Measurements from ENCODE around the gene STK32B. TPM values are rescaled to one million over a fixed set of nuclear protein-coding genes. Genes with fewer than 3 reads are reported as not detected.

Gene STK32B
- total and polyA plus RNA-seq, 11 donors: 0.08 to 2.0 (median 0.25) TPM

DNA sequence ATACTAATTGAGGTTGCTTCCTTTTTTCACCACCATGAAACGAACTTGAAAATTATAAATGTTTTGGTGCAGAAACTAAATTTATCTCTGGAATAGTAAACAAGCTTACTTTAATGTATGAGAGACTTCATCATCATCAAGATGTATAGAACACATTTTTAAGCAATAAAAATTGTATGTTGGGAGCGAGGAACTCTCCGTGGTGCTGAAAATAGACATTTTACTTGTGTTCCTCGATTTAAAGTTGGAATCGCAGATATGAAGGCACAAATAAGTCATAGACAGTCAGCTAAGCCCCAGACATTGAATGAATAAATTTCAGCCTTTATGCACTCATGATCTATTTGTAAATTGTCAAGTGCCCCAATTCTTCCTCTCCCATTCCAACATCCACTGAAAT is 310.7 kb downstream of the STK32B start:
- peaks cover 0 to 5% (median 0%) of the 10 kb centered on the region in 9 donors for H3K27me3 ChIP-seq
- no peaks in the 10 kb centered on the region for H3K9me3 ChIP-seq
- no peaks in the 10 kb centered on the region for H3K36me3 ChIP-seq
- H3K4me3 ChIP-seq: no peak overlapping the region
- no peaks in the 10 kb centered on the region for H3K4me1 ChIP-seq
- no peak overlapping the region for H3K27ac ChIP-seq
- WGBS, 4 donors: 66 to 79% (median 69%) methylated on average over 5 of the region's 5 CpGs
- no peak for DNase-seq
- no peak for ATAC-seq
- TF ChIP-seq, protein P1, sequence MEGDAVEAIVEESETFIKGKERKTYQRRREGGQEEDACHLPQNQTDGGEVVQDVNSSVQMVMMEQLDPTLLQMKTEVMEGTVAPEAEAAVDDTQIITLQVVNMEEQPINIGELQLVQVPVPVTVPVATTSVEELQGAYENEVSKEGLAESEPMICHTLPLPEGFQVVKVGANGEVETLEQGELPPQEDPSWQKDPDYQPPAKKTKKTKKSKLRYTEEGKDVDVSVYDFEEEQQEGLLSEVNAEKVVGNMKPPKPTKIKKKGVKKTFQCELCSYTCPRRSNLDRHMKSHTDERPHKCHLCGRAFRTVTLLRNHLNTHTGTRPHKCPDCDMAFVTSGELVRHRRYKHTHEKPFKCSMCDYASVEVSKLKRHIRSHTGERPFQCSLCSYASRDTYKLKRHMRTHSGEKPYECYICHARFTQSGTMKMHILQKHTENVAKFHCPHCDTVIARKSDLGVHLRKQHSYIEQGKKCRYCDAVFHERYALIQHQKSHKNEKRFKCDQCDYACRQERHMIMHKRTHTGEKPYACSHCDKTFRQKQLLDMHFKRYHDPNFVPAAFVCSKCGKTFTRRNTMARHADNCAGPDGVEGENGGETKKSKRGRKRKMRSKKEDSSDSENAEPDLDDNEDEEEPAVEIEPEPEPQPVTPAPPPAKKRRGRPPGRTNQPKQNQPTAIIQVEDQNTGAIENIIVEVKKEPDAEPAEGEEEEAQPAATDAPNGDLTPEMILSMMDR (IDR thresholded peaks at IDR 0.05): no peak
- no peak for TF ChIP-seq POLR2A (IDR thresholded peaks at IDR 0.05)
- intact Hi-C loops (cut with DNase I): no loop called here

DNA sequence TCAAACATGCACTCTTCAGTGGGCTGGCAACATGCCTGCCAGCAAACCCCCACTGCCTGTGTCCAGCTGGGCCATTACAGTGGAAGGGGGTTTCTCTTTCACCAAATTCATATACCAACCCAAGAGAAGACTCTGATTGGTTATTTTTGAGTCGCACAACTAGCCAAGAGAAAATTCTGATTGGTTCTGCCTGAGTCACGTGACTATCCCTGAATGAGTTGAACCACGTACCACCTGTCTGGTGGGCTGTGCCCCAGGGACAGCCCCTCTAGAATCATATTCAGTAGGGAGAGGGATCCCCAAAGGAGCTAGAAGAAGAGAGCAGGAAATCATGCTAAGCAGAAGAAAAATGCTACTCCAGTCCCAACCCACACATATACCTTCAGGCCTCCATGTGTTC is 313.1 kb downstream of the STK32B start:
- no peaks in the 10 kb centered on the region for H3K9me3 ChIP-seq
- DNase-seq (no peak), ATAC-seq (no peak)
- intact Hi-C loops (cut with DNase I): no loop called here
- TF ChIP-seq, protein P1 (IDR thresholded peaks at IDR 0.05): no peak
- TF ChIP-seq POLR2A (IDR thresholded peaks at IDR 0.05): no peak
- 71 to 83% (median 74%) methylated on average over 3 of the region's 3 CpGs for WGBS, 4 donors
- no peaks in the 10 kb centered on the region for H3K4me1 ChIP-seq
- no peaks in the 10 kb centered on the region for H3K36me3 ChIP-seq
- peaks cover 0 to 5% (median 0%) of the 10 kb centered on the region in 9 donors for H3K27me3 ChIP-seq
- no peak overlapping the region for H3K27ac ChIP-seq
- no peak overlapping the region for H3K4me3 ChIP-seq

DNA sequence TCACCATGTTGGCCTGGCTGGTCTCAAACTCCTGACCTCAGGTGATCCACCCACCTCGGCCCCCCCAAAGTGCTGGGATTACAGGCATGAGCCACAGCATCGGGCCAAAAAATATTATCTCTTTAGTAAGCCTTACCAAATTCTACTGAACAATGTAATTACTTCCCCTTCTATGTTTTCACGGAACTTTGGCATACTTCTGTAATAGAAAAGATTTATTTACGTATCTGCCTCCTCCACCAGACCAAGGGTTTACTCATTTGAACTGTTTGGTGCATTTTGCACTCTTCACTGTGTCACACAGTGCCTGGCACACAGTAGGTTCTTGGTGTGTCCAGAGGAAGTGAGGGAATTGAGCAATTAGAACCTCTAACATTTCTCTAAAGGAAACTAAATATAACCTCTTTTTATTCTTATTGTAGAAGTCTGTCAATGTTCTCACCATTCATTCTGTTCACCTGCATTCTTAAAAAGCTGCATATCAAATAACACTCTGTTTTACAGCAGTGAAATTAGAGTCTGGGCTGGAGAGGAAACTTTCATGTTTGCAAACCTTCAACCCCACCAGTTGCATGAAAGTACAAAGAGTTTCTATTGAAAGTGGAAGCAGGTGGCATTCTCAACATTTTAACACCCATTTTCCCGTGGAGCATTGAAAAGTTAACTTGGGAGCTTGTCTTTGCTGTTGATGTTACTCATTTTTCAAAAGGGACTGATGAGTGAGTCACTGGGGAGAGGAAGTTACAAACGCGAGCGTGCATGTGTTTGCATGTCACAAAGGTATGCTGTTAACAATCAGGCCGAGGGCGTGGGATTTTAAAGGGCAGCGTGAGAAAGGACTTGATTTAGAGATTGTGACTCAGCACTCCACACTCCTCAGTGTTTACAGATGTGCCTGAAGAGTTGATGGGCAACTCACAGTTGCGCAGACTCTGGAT is 314.1 kb downstream of the STK32B start:
- no peak for ATAC-seq
- H3K27ac ChIP-seq: no peak overlapping the region
- no peak for DNase-seq
- no peak overlapping the region for H3K4me3 ChIP-seq
- TF ChIP-seq POLR2A (IDR thresholded peaks at IDR 0.05): no peak
- TF ChIP-seq, protein P1 (IDR thresholded peaks at IDR 0.05): no peak
- 58 to 68% (median 61%) methylated on average over 11 to 12 of the region's 12 CpGs for WGBS, 4 donors
- H3K27me3 ChIP-seq: peaks cover 0 to 5% (median 0%) of the 10 kb centered on the region in 9 donors
- H3K36me3 ChIP-seq: no peaks in the 10 kb centered on the region
- intact Hi-C loops (cut with DNase I): no loop called here
- no peaks in the 10 kb centered on the region for H3K9me3 ChIP-seq
- H3K4me1 ChIP-seq: no peaks in the 10 kb centered on the region

DNA sequence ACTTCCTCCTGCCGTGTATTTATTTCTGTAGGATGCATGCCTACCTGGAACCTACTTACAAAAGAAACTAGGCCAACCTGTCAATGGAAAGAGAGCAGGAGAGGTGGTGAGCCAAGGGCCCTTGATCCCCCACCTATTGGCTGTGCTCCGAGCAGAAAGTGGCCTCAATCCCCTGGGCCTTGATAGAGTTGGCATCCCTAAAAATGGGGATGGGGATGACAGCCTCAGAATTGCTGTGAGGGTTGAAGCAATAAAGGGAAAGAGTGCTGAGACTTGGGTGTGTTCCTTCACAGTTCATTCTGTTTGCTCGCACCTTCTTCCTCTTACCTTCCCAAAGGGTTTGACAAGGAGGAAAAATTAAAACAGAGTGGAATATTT is 314.7 kb downstream of the STK32B start:
- no peaks in the 10 kb centered on the region for H3K36me3 ChIP-seq
- no peak for ATAC-seq
- no peak overlapping the region for H3K4me3 ChIP-seq
- intact Hi-C loops (cut with DNase I): no loop called here
- H3K9me3 ChIP-seq: no peaks in the 10 kb centered on the region
- H3K27me3 ChIP-seq: peaks cover 0 to 5% (median 0%) of the 10 kb centered on the region in 9 donors
- WGBS, 4 donors: 74 to 81% (median 77%) methylated on average over 2 to 3 of the region's 3 CpGs
- no peak for DNase-seq
- no peaks in the 10 kb centered on the region for H3K4me1 ChIP-seq
- TF ChIP-seq, protein P1 (IDR thresholded peaks at IDR 0.05): no peak
- no peak for TF ChIP-seq POLR2A (IDR thresholded peaks at IDR 0.05)
- no peak overlapping the region for H3K27ac ChIP-seq

Data from heart left ventricle (tissue), 16 donors.